Measurements from ENCODE around the gene KIF5C.

DNA sequence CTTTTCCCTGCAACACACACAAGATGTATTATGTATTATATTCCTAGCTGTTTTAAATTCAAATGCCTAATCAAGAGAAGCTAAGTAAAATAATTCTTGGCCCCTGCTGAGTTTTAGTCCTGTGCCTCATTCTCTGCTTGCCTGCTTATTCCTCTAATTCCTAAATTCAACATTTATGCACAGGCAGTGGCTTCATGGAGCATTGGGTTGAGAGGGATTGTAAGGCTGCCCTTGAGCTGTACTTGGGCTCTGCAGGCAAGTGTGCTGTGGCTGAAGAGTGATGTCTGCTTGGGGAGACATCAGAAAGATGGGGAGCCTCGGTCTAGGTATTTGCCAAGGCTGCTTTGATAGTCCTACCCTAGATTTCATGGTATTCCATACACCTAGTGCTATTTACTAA lies 27.8 kb downstream of the KIF5C start:
- TF ChIP-seq, protein P1, sequence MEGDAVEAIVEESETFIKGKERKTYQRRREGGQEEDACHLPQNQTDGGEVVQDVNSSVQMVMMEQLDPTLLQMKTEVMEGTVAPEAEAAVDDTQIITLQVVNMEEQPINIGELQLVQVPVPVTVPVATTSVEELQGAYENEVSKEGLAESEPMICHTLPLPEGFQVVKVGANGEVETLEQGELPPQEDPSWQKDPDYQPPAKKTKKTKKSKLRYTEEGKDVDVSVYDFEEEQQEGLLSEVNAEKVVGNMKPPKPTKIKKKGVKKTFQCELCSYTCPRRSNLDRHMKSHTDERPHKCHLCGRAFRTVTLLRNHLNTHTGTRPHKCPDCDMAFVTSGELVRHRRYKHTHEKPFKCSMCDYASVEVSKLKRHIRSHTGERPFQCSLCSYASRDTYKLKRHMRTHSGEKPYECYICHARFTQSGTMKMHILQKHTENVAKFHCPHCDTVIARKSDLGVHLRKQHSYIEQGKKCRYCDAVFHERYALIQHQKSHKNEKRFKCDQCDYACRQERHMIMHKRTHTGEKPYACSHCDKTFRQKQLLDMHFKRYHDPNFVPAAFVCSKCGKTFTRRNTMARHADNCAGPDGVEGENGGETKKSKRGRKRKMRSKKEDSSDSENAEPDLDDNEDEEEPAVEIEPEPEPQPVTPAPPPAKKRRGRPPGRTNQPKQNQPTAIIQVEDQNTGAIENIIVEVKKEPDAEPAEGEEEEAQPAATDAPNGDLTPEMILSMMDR (optimal IDR thresholded peaks at IDR 0.05 in 1 of 3, IDR thresholded peaks at IDR 0.05 in 1 of 3, conservative IDR thresholded peaks at IDR 0.05 in 1 of 3; ENCODE audit: extremely low read depth in 1 of 3, insufficient read depth in 2 of 3, low read length in 3 of 3) = no peak
- no peak for TF ChIP-seq EZH2 (IDR thresholded peaks at IDR 0.05; ENCODE audit: low read length)
